AG04449 (cell line): ENCODE results near the gene C2CD2.

Source experiments
- CTCF ChIA-PET: fragments of 350-600 bp; formaldehyde crosslinking; extraction: SDS; loops from one replicate; lab custom pipeline; 2021; ENCODE audit warnings: antibody characterized with exemption; lab: Yijun Ruan, JAX
- POLR2A ChIA-PET: fragments of 400-600, 350-600 bp; formaldehyde crosslinking; extraction: SDS; loops from one replicate; lab custom pipeline; 2020; ENCODE audit warnings: antibody characterized with exemption, inconsistent platforms; lab: Yijun Ruan, JAX
- DNase-seq: peaks from one replicate; pipeline ENCODE4 v3.0.0-alpha.2; 2010; ENCODE audit warnings: low read depth, low spot score
- H3K4me3 ChIP-seq: 2 replicates; pipeline ENCODE4 v1.5.1; 2011; ENCODE audit warnings: low read depth, mild to moderate bottlenecking, control low read depth, low read length
- TF ChIP-seq, protein P1 (sequence below): IDR thresholded peaks from one replicate; pipeline ENCODE4 v1.5.1; 2011; ENCODE audit warnings: mild to moderate bottlenecking, moderate library complexity, low read length, control low read depth, inconsistent platforms; ENCODE audit not compliant: insufficient read depth; ENCODE audit errors: missing control alignments

Gene C2CD2

DNA sequence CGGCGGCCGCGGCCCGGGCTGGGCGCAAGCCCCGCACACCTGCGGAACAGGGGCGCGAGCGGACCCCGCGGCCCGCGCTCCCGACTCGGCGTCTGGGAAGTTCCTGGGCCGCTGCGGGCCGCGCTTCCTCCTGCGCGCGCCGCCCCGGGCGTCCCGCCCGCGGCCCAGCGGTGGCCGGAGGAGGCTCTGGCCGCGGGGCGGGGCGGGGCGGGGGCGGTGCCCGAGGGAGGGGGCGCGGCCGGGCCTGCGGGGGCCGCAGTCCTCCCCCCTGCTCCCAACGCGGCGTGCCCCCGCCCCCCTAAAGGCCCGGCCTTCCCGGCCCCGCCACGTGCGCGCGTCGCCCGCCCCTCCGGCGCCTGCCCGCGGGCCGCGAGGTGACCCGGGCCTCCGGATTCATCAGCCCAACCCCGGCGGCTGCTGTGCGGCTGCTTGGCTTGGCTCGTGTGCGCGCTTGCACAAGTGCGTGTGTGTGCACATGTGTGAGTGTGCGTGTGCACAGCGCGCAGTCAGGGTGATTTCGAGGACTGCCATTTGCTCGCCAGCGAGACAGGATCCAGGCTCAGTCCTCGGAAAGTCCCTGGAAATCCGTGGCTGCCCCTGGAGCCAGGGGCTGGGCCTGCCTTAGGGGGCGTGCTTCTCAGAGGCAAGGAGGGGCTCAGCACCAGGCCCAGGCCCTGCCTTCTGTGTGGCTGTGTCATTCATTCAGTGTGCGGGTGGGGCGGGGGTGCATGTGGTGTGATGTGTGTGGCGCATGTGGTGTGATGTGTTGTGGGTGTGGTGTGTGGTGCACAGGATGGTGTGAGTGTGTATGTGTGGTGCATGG is at the start of gene C2CD2:
Gene C2CD2, minus strand, starts transcription at position 188 of the 823 bp plus-strand sequence. CDS start 370 bp downstream, outside the sequence.
- TF ChIP-seq, protein P1, sequence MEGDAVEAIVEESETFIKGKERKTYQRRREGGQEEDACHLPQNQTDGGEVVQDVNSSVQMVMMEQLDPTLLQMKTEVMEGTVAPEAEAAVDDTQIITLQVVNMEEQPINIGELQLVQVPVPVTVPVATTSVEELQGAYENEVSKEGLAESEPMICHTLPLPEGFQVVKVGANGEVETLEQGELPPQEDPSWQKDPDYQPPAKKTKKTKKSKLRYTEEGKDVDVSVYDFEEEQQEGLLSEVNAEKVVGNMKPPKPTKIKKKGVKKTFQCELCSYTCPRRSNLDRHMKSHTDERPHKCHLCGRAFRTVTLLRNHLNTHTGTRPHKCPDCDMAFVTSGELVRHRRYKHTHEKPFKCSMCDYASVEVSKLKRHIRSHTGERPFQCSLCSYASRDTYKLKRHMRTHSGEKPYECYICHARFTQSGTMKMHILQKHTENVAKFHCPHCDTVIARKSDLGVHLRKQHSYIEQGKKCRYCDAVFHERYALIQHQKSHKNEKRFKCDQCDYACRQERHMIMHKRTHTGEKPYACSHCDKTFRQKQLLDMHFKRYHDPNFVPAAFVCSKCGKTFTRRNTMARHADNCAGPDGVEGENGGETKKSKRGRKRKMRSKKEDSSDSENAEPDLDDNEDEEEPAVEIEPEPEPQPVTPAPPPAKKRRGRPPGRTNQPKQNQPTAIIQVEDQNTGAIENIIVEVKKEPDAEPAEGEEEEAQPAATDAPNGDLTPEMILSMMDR = no peak
- peak within 1 kb of the TSS; percentile 68 for H3K4me3 ChIP-seq
- DNase-seq = no peak
- POLR2A ChIA-PET = no interaction called here
- CTCF ChIA-PET = no interaction called here

- CTCF ChIA-PET = interaction anchor here (1.0 to 1.3 kb wide), 2 partner anchors 11 to 114 kb away, joined by 3 read pairs; no protein-coding TSS in a partner anchor
- DNase-seq = no peak
- H3K4me3 ChIP-seq = no peak overlapping the region
- POLR2A ChIA-PET = interaction anchor here (0.6 to 1.3 kb wide), 4 partner anchors 9 to 124 kb away, joined by 3 to 10 read pairs (median 4); partner anchors contain the start of gene PRDM15
- TF ChIP-seq, protein P1 = no peak
Measured at GRCh38 chr21:42003051-42003461, 49.2 kb upstream of the C2CD2 start.

GRCh38 chr21:42002421-42002958 is 48.7 kb upstream of the C2CD2 start:
- TF ChIP-seq, protein P1 = no peak
- no peak overlapping the region for H3K4me3 ChIP-seq
- POLR2A ChIA-PET = interaction anchor here (1.0 to 1.3 kb wide), 3 partner anchors 9 to 123 kb away, joined by 3 to 10 read pairs (median 5); partner anchors contain the start of gene PRDM15
- DNase-seq = peak; percentile 90
- CTCF ChIA-PET = interaction anchor here (1.0 to 1.3 kb wide), 2 partner anchors 11 to 115 kb away, joined by 3 read pairs; no protein-coding TSS in a partner anchor

DNA sequence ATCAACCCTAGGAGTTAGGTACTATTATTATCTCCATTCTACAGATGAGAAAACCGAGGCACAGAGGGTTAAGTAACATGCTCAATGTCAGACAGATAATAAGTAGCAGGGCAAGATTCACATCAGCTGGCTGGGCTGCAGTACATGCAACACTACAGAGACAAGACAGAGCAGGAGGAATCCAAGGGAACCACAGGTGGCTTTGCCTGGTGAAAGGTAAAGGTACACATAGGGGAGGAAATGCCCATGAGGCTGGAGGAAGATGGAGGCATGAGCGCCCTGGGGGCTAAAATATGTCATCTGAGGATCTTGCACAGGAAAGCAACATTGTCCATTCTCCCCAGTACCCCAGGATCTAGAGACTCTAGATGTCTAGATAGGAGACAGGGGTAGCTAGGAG is 48.0 kb upstream of the C2CD2 start:
- DNase-seq = no peak
- ChIA-PET CTCF (interaction anchor here (1.0 to 1.5 kb wide), 4 partner anchors 10 to 116 kb away, joined by 3 to 4 read pairs (median 3); no protein-coding TSS in a partner anchor), POLR2A (interaction anchor here (1.2 to 1.3 kb wide), 2 partner anchors 8 to 122 kb away, joined by 3 to 10 read pairs; partner anchors contain the start of gene PRDM15)
- TF ChIP-seq, protein P1 = no peak
- no peak overlapping the region for H3K4me3 ChIP-seq

GRCh38 chr21:42000908-42001307 is 47.1 kb upstream of the C2CD2 start:
- no peak overlapping the region for H3K4me3 ChIP-seq
- no peak for DNase-seq
- TF ChIP-seq, protein P1 = no peak
- ChIA-PET CTCF (interaction anchor here (1.2 to 1.5 kb wide), 2 partner anchors 9 to 115 kb away, joined by 3 to 4 read pairs; no protein-coding TSS in a partner anchor), POLR2A (no interaction called here)

DNA sequence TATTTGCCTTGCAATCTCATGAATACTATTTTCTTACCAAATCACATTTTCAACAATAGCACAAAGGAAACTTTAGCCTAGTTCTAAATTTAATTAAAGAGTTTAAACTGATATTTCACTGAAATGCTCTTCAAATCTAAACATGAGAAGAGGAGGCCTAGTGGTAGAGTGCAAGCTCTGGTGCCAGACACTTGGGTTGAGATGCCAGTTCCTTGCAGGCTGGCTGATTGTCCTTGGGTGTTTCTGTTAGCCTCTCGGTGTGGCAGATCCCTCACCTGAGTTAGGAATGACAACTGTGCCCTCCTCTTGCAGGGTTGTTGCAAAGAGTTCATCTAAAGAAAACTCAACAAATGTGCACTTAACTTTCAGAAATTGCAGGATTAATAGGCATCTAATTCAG is 43.8 kb upstream of the C2CD2 start:
- no peak for DNase-seq
- no peak overlapping the region for H3K4me3 ChIP-seq
- TF ChIP-seq, protein P1 = no peak
- POLR2A ChIA-PET = no interaction called here
- CTCF ChIA-PET = no interaction called here
